ENCODE data around the gene SFXN2.

DNA sequence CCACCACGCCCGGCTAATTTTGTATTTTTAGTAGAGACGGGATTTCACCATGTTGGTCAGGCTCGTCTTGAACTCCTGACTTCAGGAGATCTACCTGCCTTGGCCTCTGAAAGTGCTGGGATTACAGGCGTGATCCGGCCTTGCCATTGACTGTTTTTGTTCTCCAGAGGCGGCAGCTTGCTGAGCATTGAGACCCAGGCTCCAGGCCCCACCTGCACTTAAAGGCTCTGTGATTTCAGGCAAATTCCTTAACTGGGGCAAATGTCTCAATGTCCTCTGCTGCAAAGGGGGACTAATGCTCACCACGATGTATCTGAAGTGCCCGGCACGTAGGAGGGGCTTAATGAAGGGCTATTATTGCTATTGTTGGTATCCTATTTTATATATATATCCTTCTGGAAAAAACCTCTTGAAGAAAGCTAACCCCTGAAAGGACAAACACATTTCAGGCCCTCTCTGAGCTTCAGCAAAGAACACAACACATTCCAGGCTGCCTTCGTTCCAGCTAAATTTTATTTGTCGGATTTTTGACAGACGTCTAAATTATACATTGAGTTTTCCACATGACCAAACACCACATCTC, 41.1 kb upstream of the SFXN2 start:
- TF ChIP-seq, protein P1, sequence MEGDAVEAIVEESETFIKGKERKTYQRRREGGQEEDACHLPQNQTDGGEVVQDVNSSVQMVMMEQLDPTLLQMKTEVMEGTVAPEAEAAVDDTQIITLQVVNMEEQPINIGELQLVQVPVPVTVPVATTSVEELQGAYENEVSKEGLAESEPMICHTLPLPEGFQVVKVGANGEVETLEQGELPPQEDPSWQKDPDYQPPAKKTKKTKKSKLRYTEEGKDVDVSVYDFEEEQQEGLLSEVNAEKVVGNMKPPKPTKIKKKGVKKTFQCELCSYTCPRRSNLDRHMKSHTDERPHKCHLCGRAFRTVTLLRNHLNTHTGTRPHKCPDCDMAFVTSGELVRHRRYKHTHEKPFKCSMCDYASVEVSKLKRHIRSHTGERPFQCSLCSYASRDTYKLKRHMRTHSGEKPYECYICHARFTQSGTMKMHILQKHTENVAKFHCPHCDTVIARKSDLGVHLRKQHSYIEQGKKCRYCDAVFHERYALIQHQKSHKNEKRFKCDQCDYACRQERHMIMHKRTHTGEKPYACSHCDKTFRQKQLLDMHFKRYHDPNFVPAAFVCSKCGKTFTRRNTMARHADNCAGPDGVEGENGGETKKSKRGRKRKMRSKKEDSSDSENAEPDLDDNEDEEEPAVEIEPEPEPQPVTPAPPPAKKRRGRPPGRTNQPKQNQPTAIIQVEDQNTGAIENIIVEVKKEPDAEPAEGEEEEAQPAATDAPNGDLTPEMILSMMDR (IDR thresholded peaks at IDR 0.05): no peak
- TF ChIP-seq POLR2A (IDR thresholded peaks at IDR 0.05): no peak

All from ovary (tissue), 3 donors.